CD14-positive monocyte (primary cell): ENCODE results near the gene NFE2L2. TPM values are rescaled to one million over a fixed set of nuclear protein-coding genes. Genes with fewer than 3 reads are reported as not detected.
A peak's percentile ranks its signal among the peaks of the same experiment; 100 is the strongest.

Experiments
- DNase-seq, 3 donors: peaks; one replicate each; pipeline ENCODE4 v3.0.0-alpha.2; 2011 to 2022
- H2AFZ ChIP-seq: 2 replicates; pipeline ENCODE4 v1.6.0; 2012; ENCODE audit warnings: mild to moderate bottlenecking, low read depth, low read length, inconsistent platforms; ENCODE audit not compliant: insufficient read depth, poor library complexity, severe bottlenecking
- H3K27ac ChIP-seq, 2 donors: 1 replicate in 1 of 2; 2 replicates in 1 of 2; pipeline ENCODE4 v1.5.1; 2012 to 2013; ENCODE audit warnings: low read length in 2 of 2, control low read depth in 1 of 2, inconsistent platforms in 1 of 2, low read depth in 1 of 2, mild to moderate bottlenecking in 1 of 2
- H3K27me3 ChIP-seq, 2 donors: one replicate each; pipeline versions ENCODE4 v1.6.0 to v1.6.1; 2011 to 2013; ENCODE audit warnings: low read length in 2 of 2; ENCODE audit not compliant: control insufficient read depth in 2 of 2, insufficient read depth in 2 of 2
- H3K36me3 ChIP-seq, 2 donors: replicated peaks in 1 of 2; 1 replicate in 1 of 2; 2 replicates in 1 of 2; pipeline versions ENCODE4 v1.5.1 to v1.6.1; 2012 to 2013; ENCODE audit warnings: low read length in 2 of 2, control low read depth in 1 of 2, inconsistent platforms in 1 of 2, mild to moderate bottlenecking in 1 of 2; ENCODE audit not compliant: insufficient read depth in 2 of 2, control insufficient read depth in 1 of 2
- H3K4me1 ChIP-seq, 2 donors: 1 replicate in 1 of 2; 2 replicates in 1 of 2; pipeline versions ENCODE4 v1.5.1 to v1.6.1; 2012 to 2013; ENCODE audit warnings: low read length in 2 of 2, control low read depth in 1 of 2, inconsistent platforms in 1 of 2, mild to moderate bottlenecking in 1 of 2, moderate library complexity in 1 of 2; ENCODE audit not compliant: insufficient read depth in 2 of 2, control insufficient read depth in 1 of 2
- H3K4me2 ChIP-seq: replicated peaks from 2 replicates; pipeline ENCODE3; 2012; ENCODE audit warnings: low read length, moderate library complexity, mild to moderate bottlenecking; ENCODE audit not compliant: poor library complexity, severe bottlenecking; ENCODE audit errors: extremely low read depth
- H3K4me3 ChIP-seq, 3 experiments: fragments of 200-600 bp in 1 of 3; sonication (generic) in 1 of 3; replicated peaks in 1 of 3; 1 replicate in 2 of 3; 2 replicates in 1 of 3; pipeline ENCODE4 v1.5.1; 2011 to 2013; ENCODE audit warnings: low read length in 3 of 3, mild to moderate bottlenecking in 3 of 3, control low read depth in 2 of 3, low read depth in 2 of 3, inconsistent platforms in 1 of 3, moderate library complexity in 1 of 3
- H3K79me2 ChIP-seq: 2 replicates; pipeline ENCODE4 v1.6.0; 2012; ENCODE audit warnings: mild to moderate bottlenecking, control low read depth, inconsistent platforms, low read length, moderate library complexity; ENCODE audit not compliant: insufficient read depth
- H3K9ac ChIP-seq: 2 replicates; pipeline ENCODE4 v1.6.0; 2017; ENCODE audit warnings: low read length, mild to moderate bottlenecking; ENCODE audit not compliant: insufficient read depth, poor library complexity, severe bottlenecking
- H3K9me3 ChIP-seq, 2 donors: replicated peaks in 1 of 2; 1 replicate in 1 of 2; 2 replicates in 1 of 2; pipeline versions ENCODE4 v1.5.1 to v1.6.1; 2012 to 2013; ENCODE audit warnings: low read length in 2 of 2, control low read depth in 1 of 2; ENCODE audit not compliant: control insufficient read depth in 1 of 2, insufficient read depth in 1 of 2
- H4K20me1 ChIP-seq: 2 replicates; pipeline ENCODE4 v1.6.0; 2012; ENCODE audit warnings: mild to moderate bottlenecking, low read length, control low read depth, moderate library complexity; ENCODE audit not compliant: insufficient read depth
- H3K27ac Mint-ChIP-seq, 7 donors: one replicate each; pipeline ENCODE4 v1.8.0; 2020; ENCODE audit warnings: mild to moderate bottlenecking in 7 of 7, mixed read lengths in 7 of 7, moderate library complexity in 6 of 7, inconsistent platforms in 2 of 7
- H3K27me3 Mint-ChIP-seq, 3 donors: one replicate each; pipeline ENCODE4 v1.8.0; 2021 to 2022; ENCODE audit warnings: low read depth in 3 of 3, mild to moderate bottlenecking in 3 of 3, mixed read lengths in 3 of 3, moderate library complexity in 3 of 3, inconsistent platforms in 1 of 3
- H3K36me3 Mint-ChIP-seq, 2 donors: one replicate each; pipeline ENCODE4 v1.8.0; 2020; ENCODE audit warnings: mixed read lengths in 2 of 2, inconsistent platforms in 1 of 2, mild to moderate bottlenecking in 1 of 2
- H3K4me1 Mint-ChIP-seq: one replicate; pipeline ENCODE4 v1.8.0; 2020; ENCODE audit warnings: mild to moderate bottlenecking, mixed read lengths
- H3K4me3 Mint-ChIP-seq, 2 donors: one replicate each; pipeline ENCODE4 v1.8.0; 2020; ENCODE audit warnings: mild to moderate bottlenecking in 2 of 2, mixed read lengths in 2 of 2, moderate library complexity in 1 of 2
- H3K9me3 Mint-ChIP-seq, 7 donors: one replicate each; pipeline ENCODE4 v1.8.0; 2020 to 2022; ENCODE audit warnings: mixed read lengths in 7 of 7, mild to moderate bottlenecking in 6 of 7, moderate library complexity in 6 of 7, inconsistent platforms in 2 of 7
- CTCF ChIP-seq: fragments of 200-600 bp; IDR thresholded peaks from one replicate; pipeline ENCODE4 v1.8.0; 2022; ENCODE audit warnings: antibody characterized with exemption, mild to moderate bottlenecking
- WGBS: methylation state at CpG from one replicate; pipeline ENCODE4 v1.1.5; 2013; ENCODE audit warnings: missing lambda C conversion rate; ENCODE audit not compliant: insufficient coverage; 5-methylcytosine and 5-hydroxymethylcytosine counted together
- intact Hi-C, 2 donors: fragments of 100-400 bp; cut with micrococcal nuclease; formaldehyde crosslinking; loops; one replicate each; pipeline versions ENCODE4 v1.15.0 to v1.15.1; 2023
- polyA plus RNA-seq, 3 donors: library from polyadenylated mRNA; depleted of rRNA in 1 of 3; unstranded in 2 of 3; stranded (reverse) in 1 of 3; fragments of 300-500 nt in 2 of 3; fragments of >200 nt in 1 of 3; fragmentation: Illumina TruSeq in 2 of 3; gene quantifications; 1 replicate in 2 of 3; 2 replicates in 1 of 3; pipeline ENCODE4 v1.2.3, GENCODE V29; 2012 to 2021

NFE2L2 gene
- polyA plus RNA-seq, 3 donors, result 38.7 to 51.6 (median 46.6) TPM

GRCh38 chr2:177256026-177256425, 8.5 kb downstream of the NFE2L2 start:
- Histone ChIP-seq H3K36me3 (peaks cover 0 to 21% of the 10 kb centered on the region in 2 donors), H3K79me2 (peaks cover 100% of the 10 kb centered on the region), H3K4me2 (no peak overlapping the region), H2AFZ (no peak overlapping the region), H3K27ac (peak overlapping the region in 1 of 2 donors; percentile 49), H3K4me1 (peaks cover 53 to 83% of the 10 kb centered on the region in 2 donors), H3K9ac (no peak overlapping the region), H3K9me3 (no peaks in the 10 kb centered on the region), H3K4me3 (no peak overlapping the region), H4K20me1 (peaks cover 95% of the 10 kb centered on the region), H3K27me3 (no peaks in the 10 kb centered on the region)
- H3K4me3 Mint-ChIP-seq, result no peak overlapping the region
- peaks cover 0 to 6% (median 0%) of the 10 kb centered on the region in 7 donors for H3K9me3 Mint-ChIP-seq
- no peak for TF ChIP-seq CTCF
- no CpG with 5 or more reads among the region's 2 CpGs for WGBS
- intact Hi-C loops, result no loop called here
- no peak for DNase-seq
- peaks cover 85% of the 10 kb centered on the region for H3K4me1 Mint-ChIP-seq
- H3K36me3 Mint-ChIP-seq, result peaks cover 19 to 26% of the 10 kb centered on the region in 2 donors
- H3K27ac Mint-ChIP-seq, result no peak overlapping the region
- no peaks in the 10 kb centered on the region for H3K27me3 Mint-ChIP-seq

- Histone ChIP-seq H3K36me3 (peaks cover 0 to 26% of the 10 kb centered on the region in 2 donors), H3K9ac (no peak overlapping the region), H3K27me3 (no peaks in the 10 kb centered on the region), H3K79me2 (peaks cover 100% of the 10 kb centered on the region), H3K4me3 (no peak overlapping the region), H3K4me1 (peaks cover 49 to 82% of the 10 kb centered on the region in 2 donors), H2AFZ (no peak overlapping the region), H3K27ac (peak overlapping the region in 1 of 2 donors; percentile 49), H4K20me1 (peaks cover 95% of the 10 kb centered on the region), H3K4me2 (no peak overlapping the region), H3K9me3 (no peaks in the 10 kb centered on the region)
- DNase-seq, result peak in 1 of 3 donors; percentile 2
- no CpG with 5 or more reads among the region's 2 CpGs for WGBS
- H3K27ac Mint-ChIP-seq, result peak overlapping the region; percentile 23 to 94 (median 63)
- H3K4me1 Mint-ChIP-seq, result peaks cover 80% of the 10 kb centered on the region
- H3K4me3 Mint-ChIP-seq, result no peak overlapping the region
- peaks cover 0 to 6% (median 0%) of the 10 kb centered on the region in 7 donors for H3K9me3 Mint-ChIP-seq
- intact Hi-C loops, result no loop called here
- TF ChIP-seq CTCF, result no peak
- peaks cover 21 to 32% of the 10 kb centered on the region in 2 donors for H3K36me3 Mint-ChIP-seq
- H3K27me3 Mint-ChIP-seq, result no peaks in the 10 kb centered on the region
Observed at GRCh38 chr2:177255227-177255601, 9.3 kb downstream of the NFE2L2 start.
